ENCODE data around the gene PCAT6. TPM values are rescaled to one million over a fixed set of nuclear protein-coding genes. Genes with fewer than 3 reads are reported as not detected.

PCAT6 gene
- total RNA-seq, 4 donors from 2014 or later = 3.4 to 5.1 (median 4.3) TPM

DNA sequence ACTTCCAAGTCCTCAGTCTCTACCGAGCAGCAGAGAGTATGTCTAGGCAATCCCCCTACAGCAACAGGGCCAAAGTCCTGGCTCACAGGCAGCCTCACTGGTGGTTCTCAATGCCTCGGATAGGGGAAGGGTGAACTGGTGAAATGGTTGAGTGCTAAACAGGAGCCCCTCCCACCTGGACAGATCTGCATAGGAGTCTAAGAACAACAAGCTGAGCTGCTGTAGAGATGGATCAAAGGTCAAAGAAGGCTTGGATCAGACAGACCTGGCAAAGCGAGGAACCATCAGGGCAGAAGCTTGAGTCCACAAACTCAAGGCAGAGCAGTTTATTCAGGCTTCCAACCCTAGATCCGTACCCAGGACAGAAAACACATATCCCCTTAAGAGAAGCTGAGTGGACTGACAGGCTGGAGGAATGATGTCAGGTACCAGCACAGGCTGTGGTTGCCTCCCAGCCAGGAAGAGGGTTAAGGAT is 46.4 kb downstream of the PCAT6 start:
- intact Hi-C loops (cut with DNase I; ENCODE audit: low total_unique reads) = no loop called here
- 65 to 86% methylated on average over 4 of the region's 4 CpGs for WGBS, 2 donors
- TF ChIP-seq, protein P1, sequence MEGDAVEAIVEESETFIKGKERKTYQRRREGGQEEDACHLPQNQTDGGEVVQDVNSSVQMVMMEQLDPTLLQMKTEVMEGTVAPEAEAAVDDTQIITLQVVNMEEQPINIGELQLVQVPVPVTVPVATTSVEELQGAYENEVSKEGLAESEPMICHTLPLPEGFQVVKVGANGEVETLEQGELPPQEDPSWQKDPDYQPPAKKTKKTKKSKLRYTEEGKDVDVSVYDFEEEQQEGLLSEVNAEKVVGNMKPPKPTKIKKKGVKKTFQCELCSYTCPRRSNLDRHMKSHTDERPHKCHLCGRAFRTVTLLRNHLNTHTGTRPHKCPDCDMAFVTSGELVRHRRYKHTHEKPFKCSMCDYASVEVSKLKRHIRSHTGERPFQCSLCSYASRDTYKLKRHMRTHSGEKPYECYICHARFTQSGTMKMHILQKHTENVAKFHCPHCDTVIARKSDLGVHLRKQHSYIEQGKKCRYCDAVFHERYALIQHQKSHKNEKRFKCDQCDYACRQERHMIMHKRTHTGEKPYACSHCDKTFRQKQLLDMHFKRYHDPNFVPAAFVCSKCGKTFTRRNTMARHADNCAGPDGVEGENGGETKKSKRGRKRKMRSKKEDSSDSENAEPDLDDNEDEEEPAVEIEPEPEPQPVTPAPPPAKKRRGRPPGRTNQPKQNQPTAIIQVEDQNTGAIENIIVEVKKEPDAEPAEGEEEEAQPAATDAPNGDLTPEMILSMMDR (IDR thresholded peaks at IDR 0.05) = no peak
- no peak for TF ChIP-seq POLR2A (IDR thresholded peaks at IDR 0.05)
- no peak overlapping the region for H3K4me3 ChIP-seq (ENCODE audit: low read depth, poor library complexity, severe bottlenecking)
- no peak for DNase-seq (ENCODE audit: low spot score in 2 of 2)

DNA sequence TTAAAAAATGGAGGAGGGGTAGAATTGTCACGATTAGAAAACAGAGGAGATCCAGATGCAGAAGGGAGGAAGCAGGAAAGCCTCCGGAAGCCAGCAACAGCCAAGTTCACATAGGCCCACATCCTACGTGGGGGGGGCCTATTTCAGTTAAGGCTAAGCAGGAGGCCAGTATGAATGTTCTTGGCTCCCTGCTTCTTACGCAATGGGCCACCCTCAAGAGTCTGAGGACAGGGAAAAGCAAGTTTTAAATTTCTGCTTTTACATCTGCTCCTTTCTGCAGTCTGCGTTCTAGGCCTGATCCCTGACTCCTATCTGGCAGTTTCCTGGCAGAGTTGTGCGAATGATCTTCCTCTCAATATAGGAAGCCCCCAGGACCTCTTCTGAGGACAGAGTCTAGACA is 47.6 kb downstream of the PCAT6 start:
- TF ChIP-seq, protein P1 (IDR thresholded peaks at IDR 0.05) = no peak
- TF ChIP-seq POLR2A (IDR thresholded peaks at IDR 0.05) = no peak
- H3K4me3 ChIP-seq (ENCODE audit: low read depth, poor library complexity, severe bottlenecking) = no peak overlapping the region
- peak; percentile 76 to 91 for DNase-seq (ENCODE audit: low spot score in 2 of 2)
- intact Hi-C loops (cut with DNase I; ENCODE audit: low total_unique reads) = no loop called here
- 60 to 64% methylated on average over 6 of the region's 6 CpGs for WGBS, 2 donors

DNA sequence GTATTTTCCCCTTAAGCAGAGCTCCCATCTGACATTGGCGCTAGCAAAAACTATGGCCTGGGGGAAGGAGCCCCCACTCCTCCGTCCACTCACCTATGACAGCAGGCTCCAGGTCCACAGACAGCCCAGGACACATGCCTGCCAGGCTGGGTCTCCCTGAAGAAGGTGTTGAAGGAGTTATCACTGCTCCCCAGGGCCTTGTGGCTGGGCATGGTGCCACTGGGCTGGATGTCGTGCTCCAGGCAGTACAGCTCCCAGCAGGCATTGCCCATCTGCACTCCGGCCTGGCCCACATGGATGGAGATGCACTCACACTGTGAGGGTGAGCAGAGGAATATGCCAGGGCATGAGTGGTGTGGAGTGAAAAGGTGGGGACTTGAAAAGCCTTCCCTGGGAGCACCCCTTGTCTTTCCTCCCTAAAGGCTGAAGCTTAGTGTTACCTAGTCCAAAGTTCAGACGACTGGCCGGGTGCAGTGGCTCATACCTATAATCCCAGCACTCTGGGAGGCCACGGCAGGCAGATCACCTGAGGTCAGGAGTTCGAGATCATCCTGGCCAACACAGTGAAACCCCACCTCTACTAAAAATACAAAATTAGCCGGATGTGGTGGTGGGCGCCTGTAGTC is 48.1 kb downstream of the PCAT6 start:
- no peak overlapping the region for H3K4me3 ChIP-seq (ENCODE audit: low read depth, poor library complexity, severe bottlenecking)
- intact Hi-C loops (cut with DNase I; ENCODE audit: low total_unique reads) = no loop called here
- no peak for TF ChIP-seq POLR2A (IDR thresholded peaks at IDR 0.05)
- TF ChIP-seq, protein P1 (IDR thresholded peaks at IDR 0.05) = no peak
- 84 to 89% methylated on average over 10 of the region's 10 CpGs for WGBS, 2 donors
- no peak for DNase-seq (ENCODE audit: low spot score in 2 of 2)

DNA sequence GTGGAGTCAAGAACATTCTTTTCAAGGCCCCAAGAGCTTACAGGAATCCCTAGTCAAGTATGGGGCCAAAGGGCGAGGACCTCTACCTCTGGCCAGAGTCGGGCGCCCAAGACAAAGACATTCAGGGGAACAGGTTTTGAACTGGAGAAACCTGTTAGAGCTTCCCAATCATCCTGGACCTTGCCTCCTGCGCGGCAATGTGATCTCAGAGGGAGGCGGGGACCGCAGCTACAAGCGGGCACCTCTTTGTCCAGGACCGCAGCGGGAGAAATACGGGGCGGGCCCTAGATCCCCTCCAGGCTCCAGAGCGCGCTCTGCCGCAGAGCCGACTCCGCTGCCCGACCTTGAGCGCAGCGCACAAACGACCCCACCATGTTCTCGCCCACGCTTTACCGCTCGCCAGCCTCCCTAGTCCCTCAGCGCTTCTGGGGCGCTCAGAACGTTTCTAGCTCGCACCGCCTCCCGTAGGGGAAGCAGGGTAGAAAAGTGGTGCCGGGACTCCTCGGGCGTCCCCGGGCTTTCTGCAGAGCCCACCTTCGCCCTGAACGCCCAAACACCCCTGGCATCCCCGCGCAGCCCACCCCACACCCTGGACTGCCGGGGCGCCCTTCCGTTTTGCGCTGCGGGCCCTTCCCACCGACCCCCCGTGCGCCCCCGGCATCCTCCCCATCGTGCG is 50.1 kb downstream of the PCAT6 start:
- H3K4me3 ChIP-seq (ENCODE audit: low read depth, poor library complexity, severe bottlenecking) = peak overlapping the region; percentile 44
- peak in 1 of 2 donors; percentile 86 for DNase-seq (ENCODE audit: low spot score in 2 of 2)
- 2 to 4% methylated on average over 35 to 37 of the region's 50 CpGs for WGBS, 2 donors
- intact Hi-C loops (cut with DNase I; ENCODE audit: low total_unique reads) = no loop called here
- no peak for TF ChIP-seq POLR2A (IDR thresholded peaks at IDR 0.05)
- TF ChIP-seq, protein P1 (IDR thresholded peaks at IDR 0.05) = no peak

Other genes starting within 250 kb of the PCAT6 start
- gene SYT2, start 100.5 kb upstream of the PCAT6 start, total RNA-seq = not detected
- gene KDM5B, start 2.5 kb upstream of the PCAT6 start, total RNA-seq = 100 to 1,000 TPM in 2 of 4 donors, 10 to 100 TPM in 2; 74.2 to 113 (median 89.2) TPM
- 1 to 10 TPM; 4.0 to 7.9 (median 5.9) TPM for gene RABIF, start 78.2 kb downstream of the PCAT6 start, total RNA-seq
- 10 to 100 TPM; 11.7 to 15.7 (median 15.0) TPM for gene KLHL12, start 116.3 kb downstream of the PCAT6 start, total RNA-seq
- gene ADIPOR1, start 147.4 kb downstream of the PCAT6 start, total RNA-seq = 100 to 1,000 TPM; 173 to 189 (median 176) TPM
- gene CYB5R1, start 156.3 kb downstream of the PCAT6 start, total RNA-seq = 100 to 1,000 TPM; 170 to 203 (median 188) TPM
- 10 to 100 TPM; 48.8 to 69.3 (median 61.1) TPM for gene TMEM183A, start 196.4 kb downstream of the PCAT6 start, total RNA-seq
- 1 to 10 TPM; 1.7 to 4.0 (median 2.8) TPM for gene PPFIA4, start 215.5 kb downstream of the PCAT6 start, total RNA-seq